Mesodermal cell (in vitro differentiated cells): ENCODE measurements around the gene OXCT1.
"Not testable (repeated sequence)": the region's sequence is repeated elsewhere in the genome, so short reads cannot be mapped to it uniquely, and the experiment has no call there.

Source experiments
- H3K27ac ChIP-seq: 2 replicates; pipeline ENCODE4 v1.7.0; 2013; ENCODE audit warnings: mild to moderate bottlenecking, low read depth, low read length, moderate library complexity; ENCODE audit not compliant: severe bottlenecking
- H3K36me3 ChIP-seq: 2 replicates; pipeline ENCODE4 v1.7.1; 2013; ENCODE audit warnings: mild to moderate bottlenecking, low read length, moderate library complexity; ENCODE audit not compliant: control insufficient read depth, insufficient read depth
- H3K4me1 ChIP-seq: one replicate; pipeline ENCODE4 v1.7.1; 2013; ENCODE audit warnings: mild to moderate bottlenecking, low read length; ENCODE audit not compliant: insufficient read depth, control insufficient read depth, poor library complexity, severe bottlenecking
- H3K4me3 ChIP-seq: 2 replicates; pipeline ENCODE4 v1.7.0; 2013; ENCODE audit warnings: low read length, control low read depth, mild to moderate bottlenecking; ENCODE audit not compliant: insufficient read depth, poor library complexity, severe bottlenecking; ENCODE audit errors: extremely low read depth
- H3K9me3 ChIP-seq: 2 replicates; pipeline ENCODE4 v1.7.1; 2013; ENCODE audit warnings: mild to moderate bottlenecking, low read length, moderate library complexity; ENCODE audit not compliant: control insufficient read depth
- WGBS, 2 experiments: methylation state at CpG; one replicate each; pipeline ENCODE4 v1.1.5; 2013; ENCODE audit warnings: missing lambda C conversion rate in 2 of 2; ENCODE audit not compliant: insufficient coverage in 2 of 2; 5-methylcytosine and 5-hydroxymethylcytosine counted together

The OXCT1 gene

GRCh38 chr5:41728281-41728680, 141.9 kb downstream of the OXCT1 start:
- Histone ChIP-seq H3K36me3 (no peaks in the 10 kb centered on the region), H3K4me3 (no peak overlapping the region), H3K4me1 (no peaks in the 10 kb centered on the region), H3K9me3 (no peaks in the 10 kb centered on the region), H3K27ac (no peak overlapping the region)
- 78 to 94% methylated on average over 3 to 4 of the region's 4 CpGs for WGBS, 2 experiments

- no peaks in the 10 kb centered on the region for H3K36me3 ChIP-seq
- no peaks in the 10 kb centered on the region for H3K4me1 ChIP-seq
- no peak overlapping the region for H3K27ac ChIP-seq
- H3K4me3 ChIP-seq = no peak overlapping the region
- no peaks in the 10 kb centered on the region for H3K9me3 ChIP-seq
- WGBS, 2 experiments = 80 to 88% methylated on average over 2 to 3 of the region's 3 CpGs
These were observed 147.8 kb downstream of the OXCT1 start for GRCh38 chr5:41722359-41722950.

GRCh38 chr5:41721516-41721915, 148.7 kb downstream of the OXCT1 start:
- Histone ChIP-seq H3K27ac (no peak overlapping the region), H3K4me1 (no peaks in the 10 kb centered on the region), H3K9me3 (no peaks in the 10 kb centered on the region), H3K36me3 (no peaks in the 10 kb centered on the region), H3K4me3 (no peak overlapping the region)
- 68 to 90% methylated on average over 1 to 2 of the region's 2 CpGs for WGBS, 2 experiments

- Histone ChIP-seq H3K9me3 (no peaks in the 10 kb centered on the region), H3K27ac (no peak overlapping the region)
These were observed 153.8 kb downstream of the OXCT1 start for GRCh38 chr5:41716382-41716781.

GRCh38 chr5:41714446-41714845, 155.8 kb downstream of the OXCT1 start:
- H3K36me3 ChIP-seq, H3K9me3 ChIP-seq, H3K27ac ChIP-seq, H3K4me1 ChIP-seq, H3K4me3 ChIP-seq: not testable (repeated sequence)

More at GRCh38 chr5:41716382-41716781, 153.8 kb downstream of the OXCT1 start:
- WGBS, 2 experiments = no CpG with 5 or more reads among the region's 2 CpGs
- no peak overlapping the region for H3K4me3 ChIP-seq
- H3K4me1 ChIP-seq = no peaks in the 10 kb centered on the region
- H3K36me3 ChIP-seq = no peaks in the 10 kb centered on the region

GRCh38 chr5:41708604-41708940, 161.7 kb downstream of the OXCT1 start:
- WGBS, 2 experiments = 83% methylated on average over 1 of the region's 2 CpGs; no CpG with 5 or more reads in 1 of the 2 experiments
- no peaks in the 10 kb centered on the region for H3K4me1 ChIP-seq
- no peak overlapping the region for H3K4me3 ChIP-seq
- H3K36me3 ChIP-seq = no peaks in the 10 kb centered on the region
- H3K27ac ChIP-seq = no peak overlapping the region
- H3K9me3 ChIP-seq = no peaks in the 10 kb centered on the region

GRCh38 chr5:41707853-41708603, 162.2 kb downstream of the OXCT1 start:
- no peak overlapping the region for H3K4me3 ChIP-seq
- H3K4me1 ChIP-seq = no peaks in the 10 kb centered on the region
- H3K27ac ChIP-seq = no peak overlapping the region
- no peaks in the 10 kb centered on the region for H3K36me3 ChIP-seq
- H3K9me3 ChIP-seq = no peaks in the 10 kb centered on the region
- WGBS, 2 experiments = 30 to 50% methylated on average over 3 to 4 of the region's 4 CpGs

GRCh38 chr5:41695920-41696582, 174.2 kb downstream of the OXCT1 start:
- H3K4me1 ChIP-seq = no peaks in the 10 kb centered on the region
- no peaks in the 10 kb centered on the region for H3K36me3 ChIP-seq
- H3K9me3 ChIP-seq = no peaks in the 10 kb centered on the region
- no peak overlapping the region for H3K27ac ChIP-seq
- WGBS, 2 experiments = 93 to 100% methylated on average over 1 to 2 of the region's 3 CpGs
- no peak overlapping the region for H3K4me3 ChIP-seq

GRCh38 chr5:41686767-41687166, 183.5 kb downstream of the OXCT1 start:
- WGBS, 2 experiments = 86% methylated on average over 1 of the region's 2 CpGs; no CpG with 5 or more reads in 1 of the 2 experiments

GRCh38 chr5:41686191-41686590, 184.0 kb downstream of the OXCT1 start:
- no peaks in the 10 kb centered on the region for H3K9me3 ChIP-seq
- H3K27ac ChIP-seq = no peak overlapping the region
- H3K36me3 ChIP-seq = no peaks in the 10 kb centered on the region
- no peak overlapping the region for H3K4me3 ChIP-seq
- H3K4me1 ChIP-seq = no peaks in the 10 kb centered on the region

More at GRCh38 chr5:41686767-41687166, 183.5 kb downstream of the OXCT1 start:
- H3K9me3 ChIP-seq = no peaks in the 10 kb centered on the region
- no peak overlapping the region for H3K27ac ChIP-seq
- no peaks in the 10 kb centered on the region for H3K4me1 ChIP-seq
- H3K4me3 ChIP-seq = no peak overlapping the region
- no peaks in the 10 kb centered on the region for H3K36me3 ChIP-seq

- 85 to 90% methylated on average over 2 of the region's 3 CpGs for WGBS, 2 experiments
- no peaks in the 10 kb centered on the region for H3K4me1 ChIP-seq
- H3K4me3 ChIP-seq = no peak overlapping the region
- H3K36me3 ChIP-seq = no peaks in the 10 kb centered on the region
- peaks cover 4% of the 10 kb centered on the region for H3K9me3 ChIP-seq
- no peak overlapping the region for H3K27ac ChIP-seq
These were observed 187.0 kb downstream of the OXCT1 start for GRCh38 chr5:41683181-41683580.
